ENCODE measurements around the gene DNHD1.

DNA sequence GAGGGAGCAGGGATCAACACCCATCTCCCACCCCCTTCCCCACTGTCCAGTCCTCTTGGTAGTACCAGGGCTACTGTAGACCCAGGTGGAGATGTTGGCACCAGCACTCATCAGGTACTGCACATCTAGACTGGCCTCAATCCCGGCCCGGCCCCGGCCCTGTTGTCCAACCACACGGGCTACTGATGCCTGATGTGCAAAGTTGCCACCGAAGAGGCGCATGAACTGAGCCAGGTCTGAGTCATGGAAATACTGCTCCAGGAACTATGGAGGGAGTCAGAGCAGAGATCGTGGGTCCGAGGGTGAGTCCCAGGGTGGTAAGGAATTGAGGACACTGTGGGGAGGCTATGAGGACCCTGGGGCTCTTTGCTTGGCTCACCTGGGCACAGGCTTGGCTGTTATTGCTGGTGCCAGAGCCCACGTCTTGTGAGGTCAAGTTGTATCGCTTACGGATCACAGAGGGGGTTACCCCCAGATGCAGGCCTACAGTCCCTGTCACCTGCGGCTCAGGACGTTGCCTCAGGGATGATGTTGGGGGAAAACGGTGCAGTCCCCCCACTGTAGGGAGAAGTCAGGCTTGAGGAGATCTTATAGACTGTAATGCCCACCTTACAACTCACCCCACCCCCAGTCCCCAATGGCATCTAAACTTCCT is 119.6 kb downstream of the DNHD1 start:
- TF ChIP-seq, protein P1, sequence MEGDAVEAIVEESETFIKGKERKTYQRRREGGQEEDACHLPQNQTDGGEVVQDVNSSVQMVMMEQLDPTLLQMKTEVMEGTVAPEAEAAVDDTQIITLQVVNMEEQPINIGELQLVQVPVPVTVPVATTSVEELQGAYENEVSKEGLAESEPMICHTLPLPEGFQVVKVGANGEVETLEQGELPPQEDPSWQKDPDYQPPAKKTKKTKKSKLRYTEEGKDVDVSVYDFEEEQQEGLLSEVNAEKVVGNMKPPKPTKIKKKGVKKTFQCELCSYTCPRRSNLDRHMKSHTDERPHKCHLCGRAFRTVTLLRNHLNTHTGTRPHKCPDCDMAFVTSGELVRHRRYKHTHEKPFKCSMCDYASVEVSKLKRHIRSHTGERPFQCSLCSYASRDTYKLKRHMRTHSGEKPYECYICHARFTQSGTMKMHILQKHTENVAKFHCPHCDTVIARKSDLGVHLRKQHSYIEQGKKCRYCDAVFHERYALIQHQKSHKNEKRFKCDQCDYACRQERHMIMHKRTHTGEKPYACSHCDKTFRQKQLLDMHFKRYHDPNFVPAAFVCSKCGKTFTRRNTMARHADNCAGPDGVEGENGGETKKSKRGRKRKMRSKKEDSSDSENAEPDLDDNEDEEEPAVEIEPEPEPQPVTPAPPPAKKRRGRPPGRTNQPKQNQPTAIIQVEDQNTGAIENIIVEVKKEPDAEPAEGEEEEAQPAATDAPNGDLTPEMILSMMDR (IDR thresholded peaks at IDR 0.05; ENCODE audit: low read length): no peak
- TF ChIP-seq EZH2 (optimal IDR thresholded peaks at IDR 0.05; ENCODE audit: low read depth, low read length): no peak

All from MM.1S (cell line).